ENCODE data around the gene TTLL11.

DNA sequence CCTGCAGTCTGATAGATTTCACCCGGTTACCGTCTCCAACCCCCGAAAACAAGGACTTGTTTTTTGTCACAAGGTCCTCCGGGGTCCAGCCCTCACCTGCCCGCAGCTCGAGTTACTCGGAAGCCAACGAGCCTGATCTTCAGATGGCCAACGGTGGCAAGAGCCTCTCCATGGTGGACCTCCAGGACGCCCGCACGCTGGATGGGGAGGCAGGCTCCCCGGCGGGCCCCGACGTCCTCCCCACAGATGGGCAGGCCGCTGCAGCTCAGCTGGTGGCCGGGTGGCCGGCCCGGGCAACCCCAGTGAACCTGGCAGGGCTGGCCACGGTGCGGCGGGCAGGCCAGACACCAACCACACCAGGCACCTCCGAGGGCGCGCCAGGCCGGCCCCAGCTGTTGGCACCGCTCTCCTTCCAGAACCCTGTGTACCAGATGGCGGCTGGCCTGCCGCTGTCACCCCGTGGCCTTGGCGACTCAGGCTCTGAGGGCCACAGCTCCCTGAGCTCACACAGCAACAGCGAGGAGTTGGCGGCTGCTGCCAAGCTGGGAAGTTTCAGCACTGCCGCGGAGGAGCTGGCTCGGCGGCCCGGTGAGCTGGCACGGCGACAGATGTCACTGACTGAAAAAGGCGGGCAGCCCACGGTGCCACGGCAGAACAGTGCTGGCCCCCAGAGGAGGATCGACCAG lies 320.4 kb downstream of the TTLL11 start:
- TF ChIP-seq, protein P1, sequence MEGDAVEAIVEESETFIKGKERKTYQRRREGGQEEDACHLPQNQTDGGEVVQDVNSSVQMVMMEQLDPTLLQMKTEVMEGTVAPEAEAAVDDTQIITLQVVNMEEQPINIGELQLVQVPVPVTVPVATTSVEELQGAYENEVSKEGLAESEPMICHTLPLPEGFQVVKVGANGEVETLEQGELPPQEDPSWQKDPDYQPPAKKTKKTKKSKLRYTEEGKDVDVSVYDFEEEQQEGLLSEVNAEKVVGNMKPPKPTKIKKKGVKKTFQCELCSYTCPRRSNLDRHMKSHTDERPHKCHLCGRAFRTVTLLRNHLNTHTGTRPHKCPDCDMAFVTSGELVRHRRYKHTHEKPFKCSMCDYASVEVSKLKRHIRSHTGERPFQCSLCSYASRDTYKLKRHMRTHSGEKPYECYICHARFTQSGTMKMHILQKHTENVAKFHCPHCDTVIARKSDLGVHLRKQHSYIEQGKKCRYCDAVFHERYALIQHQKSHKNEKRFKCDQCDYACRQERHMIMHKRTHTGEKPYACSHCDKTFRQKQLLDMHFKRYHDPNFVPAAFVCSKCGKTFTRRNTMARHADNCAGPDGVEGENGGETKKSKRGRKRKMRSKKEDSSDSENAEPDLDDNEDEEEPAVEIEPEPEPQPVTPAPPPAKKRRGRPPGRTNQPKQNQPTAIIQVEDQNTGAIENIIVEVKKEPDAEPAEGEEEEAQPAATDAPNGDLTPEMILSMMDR (IDR thresholded peaks at IDR 0.05; ENCODE audit: low read depth, low read length, missing input control): no peak
- TF ChIP-seq RAD21 (IDR thresholded peaks at IDR 0.05): no peak
- TF ChIP-seq, protein P2, sequence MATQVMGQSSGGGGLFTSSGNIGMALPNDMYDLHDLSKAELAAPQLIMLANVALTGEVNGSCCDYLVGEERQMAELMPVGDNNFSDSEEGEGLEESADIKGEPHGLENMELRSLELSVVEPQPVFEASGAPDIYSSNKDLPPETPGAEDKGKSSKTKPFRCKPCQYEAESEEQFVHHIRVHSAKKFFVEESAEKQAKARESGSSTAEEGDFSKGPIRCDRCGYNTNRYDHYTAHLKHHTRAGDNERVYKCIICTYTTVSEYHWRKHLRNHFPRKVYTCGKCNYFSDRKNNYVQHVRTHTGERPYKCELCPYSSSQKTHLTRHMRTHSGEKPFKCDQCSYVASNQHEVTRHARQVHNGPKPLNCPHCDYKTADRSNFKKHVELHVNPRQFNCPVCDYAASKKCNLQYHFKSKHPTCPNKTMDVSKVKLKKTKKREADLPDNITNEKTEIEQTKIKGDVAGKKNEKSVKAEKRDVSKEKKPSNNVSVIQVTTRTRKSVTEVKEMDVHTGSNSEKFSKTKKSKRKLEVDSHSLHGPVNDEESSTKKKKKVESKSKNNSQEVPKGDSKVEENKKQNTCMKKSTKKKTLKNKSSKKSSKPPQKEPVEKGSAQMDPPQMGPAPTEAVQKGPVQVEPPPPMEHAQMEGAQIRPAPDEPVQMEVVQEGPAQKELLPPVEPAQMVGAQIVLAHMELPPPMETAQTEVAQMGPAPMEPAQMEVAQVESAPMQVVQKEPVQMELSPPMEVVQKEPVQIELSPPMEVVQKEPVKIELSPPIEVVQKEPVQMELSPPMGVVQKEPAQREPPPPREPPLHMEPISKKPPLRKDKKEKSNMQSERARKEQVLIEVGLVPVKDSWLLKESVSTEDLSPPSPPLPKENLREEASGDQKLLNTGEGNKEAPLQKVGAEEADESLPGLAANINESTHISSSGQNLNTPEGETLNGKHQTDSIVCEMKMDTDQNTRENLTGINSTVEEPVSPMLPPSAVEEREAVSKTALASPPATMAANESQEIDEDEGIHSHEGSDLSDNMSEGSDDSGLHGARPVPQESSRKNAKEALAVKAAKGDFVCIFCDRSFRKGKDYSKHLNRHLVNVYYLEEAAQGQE (IDR thresholded peaks at IDR 0.05): peak; percentile 34
- no peak for TF ChIP-seq TAF1 (conservative IDR thresholded peaks at IDR 0.05)
- TF ChIP-seq EGR1 (IDR thresholded peaks at IDR 0.05; ENCODE audit: low read depth in 2 of 2): no peak
